Effector memory CD4-positive, alpha-beta T cell (primary cell): Measurements from ENCODE around the gene IRX6.

Source experiments
- DNase-seq, 3 donors: peaks; one replicate each; pipeline ENCODE4 v3.0.0-alpha.2; 2020
- H3K27ac ChIP-seq: 2 replicates; pipeline ENCODE4 v1.7.0; 2013; ENCODE audit warnings: mild to moderate bottlenecking, low read length, moderate library complexity; ENCODE audit not compliant: insufficient read depth, poor library complexity, severe bottlenecking
- H3K27me3 ChIP-seq: replicated peaks from 2 replicates; pipeline ENCODE4 v1.7.0; 2013; ENCODE audit warnings: mild to moderate bottlenecking, low read length; ENCODE audit not compliant: insufficient read depth, control insufficient read depth, poor library complexity, severe bottlenecking
- H3K36me3 ChIP-seq: 2 replicates; pipeline ENCODE4 v1.7.0; 2013; ENCODE audit warnings: mild to moderate bottlenecking, low read length, moderate library complexity; ENCODE audit not compliant: control insufficient read depth, insufficient read depth
- H3K4me1 ChIP-seq: 2 replicates; pipeline ENCODE4 v1.7.0; 2013; ENCODE audit warnings: low read length, mild to moderate bottlenecking; ENCODE audit not compliant: control insufficient read depth, insufficient read depth, poor library complexity, severe bottlenecking
- H3K4me3 ChIP-seq: 2 replicates; pipeline ENCODE4 v1.7.0; 2013; ENCODE audit warnings: low read length, low read depth, mild to moderate bottlenecking; ENCODE audit not compliant: insufficient read depth, poor library complexity, severe bottlenecking
- H3K9me3 ChIP-seq: 2 replicates; pipeline ENCODE4 v1.7.0; 2013; ENCODE audit warnings: mild to moderate bottlenecking, low read length, moderate library complexity; ENCODE audit not compliant: control insufficient read depth
- total RNA-seq, 3 donors: gene quantifications; one replicate each; lab custom pipeline; 2026; lab: John Stamatoyannopoulos, UW

IRX6 gene
- 0 reads per million in 3 donors for total RNA-seq

- no peaks in the 10 kb centered on the region for H3K36me3 ChIP-seq
- no peaks in the 10 kb centered on the region for H3K27me3 ChIP-seq
- no peaks in the 10 kb centered on the region for H3K9me3 ChIP-seq
- DNase-seq: no peak
- H3K4me3 ChIP-seq: no peak within 1 kb of the TSS
- H3K27ac ChIP-seq: no peak within 1 kb of the TSS
- no peaks in the 10 kb centered on the region for H3K4me1 ChIP-seq
Measured at GRCh38 chr16:55323637-55324271, at the start of gene IRX6. IRX6 (plus strand) TSS chr16:55324203; CDS start chr16:55325092, 889 bp downstream.

GRCh38 chr16:55274391-55274790 lies 49.6 kb upstream of the IRX6 start:
- Histone ChIP-seq H3K4me3 (no peak overlapping the region), H3K36me3 (no peaks in the 10 kb centered on the region), H3K27ac (no peak overlapping the region), H3K9me3 (no peaks in the 10 kb centered on the region), H3K27me3 (no peaks in the 10 kb centered on the region), H3K4me1 (no peaks in the 10 kb centered on the region)
- DNase-seq: no peak

- H3K27me3 ChIP-seq: no peaks in the 10 kb centered on the region
- no peaks in the 10 kb centered on the region for H3K36me3 ChIP-seq
- DNase-seq: no peak
- H3K9me3 ChIP-seq: no peaks in the 10 kb centered on the region
- H3K4me1 ChIP-seq: no peaks in the 10 kb centered on the region
- H3K4me3 ChIP-seq: no peak overlapping the region
- no peak overlapping the region for H3K27ac ChIP-seq
Measured at GRCh38 chr16:55275167-55275566, 48.8 kb upstream of the IRX6 start.

GRCh38 chr16:55275869-55276268 lies 48.1 kb upstream of the IRX6 start:
- no peak overlapping the region for H3K27ac ChIP-seq
- H3K4me3 ChIP-seq: no peak overlapping the region
- DNase-seq: no peak
- no peaks in the 10 kb centered on the region for H3K36me3 ChIP-seq
- H3K9me3 ChIP-seq: no peaks in the 10 kb centered on the region
- H3K27me3 ChIP-seq: no peaks in the 10 kb centered on the region
- no peaks in the 10 kb centered on the region for H3K4me1 ChIP-seq

GRCh38 chr16:55277536-55277935 lies 46.5 kb upstream of the IRX6 start:
- Histone ChIP-seq H3K9me3 (no peaks in the 10 kb centered on the region), H3K4me1 (no peaks in the 10 kb centered on the region), H3K36me3 (no peaks in the 10 kb centered on the region), H3K27ac (no peak overlapping the region), H3K27me3 (no peaks in the 10 kb centered on the region), H3K4me3 (no peak overlapping the region)
- no peak for DNase-seq

- no peaks in the 10 kb centered on the region for H3K27me3 ChIP-seq
- no peaks in the 10 kb centered on the region for H3K9me3 ChIP-seq
- no peaks in the 10 kb centered on the region for H3K36me3 ChIP-seq
- no peaks in the 10 kb centered on the region for H3K4me1 ChIP-seq
- H3K27ac ChIP-seq: no peak overlapping the region
- DNase-seq: no peak
- H3K4me3 ChIP-seq: no peak overlapping the region
Measured at GRCh38 chr16:55279598-55279997, 44.4 kb upstream of the IRX6 start.

GRCh38 chr16:55280587-55280986 lies 43.4 kb upstream of the IRX6 start:
- H3K4me3 ChIP-seq: no peak overlapping the region
- no peak overlapping the region for H3K27ac ChIP-seq
- no peak for DNase-seq
- no peaks in the 10 kb centered on the region for H3K36me3 ChIP-seq
- H3K4me1 ChIP-seq: no peaks in the 10 kb centered on the region
- no peaks in the 10 kb centered on the region for H3K27me3 ChIP-seq
- no peaks in the 10 kb centered on the region for H3K9me3 ChIP-seq

- no peaks in the 10 kb centered on the region for H3K9me3 ChIP-seq
- H3K27ac ChIP-seq: no peak overlapping the region
- H3K4me3 ChIP-seq: no peak overlapping the region
- H3K4me1 ChIP-seq: no peaks in the 10 kb centered on the region
- H3K36me3 ChIP-seq: no peaks in the 10 kb centered on the region
- no peak for DNase-seq
- no peaks in the 10 kb centered on the region for H3K27me3 ChIP-seq
Measured at GRCh38 chr16:55282441-55282840, 41.6 kb upstream of the IRX6 start.

- DNase-seq: no peak
Measured at GRCh38 chr16:55283812-55284717, 39.9 kb upstream of the IRX6 start.

GRCh38 chr16:55284718-55285099 lies 39.3 kb upstream of the IRX6 start:
- Histone ChIP-seq H3K4me3 (no peak overlapping the region), H3K36me3 (no peaks in the 10 kb centered on the region), H3K27me3 (no peaks in the 10 kb centered on the region), H3K27ac (no peak overlapping the region), H3K4me1 (no peaks in the 10 kb centered on the region), H3K9me3 (no peaks in the 10 kb centered on the region)
- DNase-seq: no peak

More at GRCh38 chr16:55283812-55284717, 39.9 kb upstream of the IRX6 start:
- Histone ChIP-seq H3K27ac (no peak overlapping the region), H3K4me1 (no peaks in the 10 kb centered on the region), H3K36me3 (no peaks in the 10 kb centered on the region), H3K4me3 (no peak overlapping the region), H3K9me3 (no peaks in the 10 kb centered on the region), H3K27me3 (no peaks in the 10 kb centered on the region)
